Measurements from ENCODE around the gene NTSR1. TPM values are rescaled to one million over a fixed set of nuclear protein-coding genes. Genes with fewer than 3 reads are reported as not detected.

Gene NTSR1
- total and polyA plus RNA-seq, 2 of the 13 experiments (the other 11 are each of a cell fraction or from before 2014, with no cell fraction given) = 0.09 to 0.12 TPM

- TF ChIP-seq, protein P1, sequence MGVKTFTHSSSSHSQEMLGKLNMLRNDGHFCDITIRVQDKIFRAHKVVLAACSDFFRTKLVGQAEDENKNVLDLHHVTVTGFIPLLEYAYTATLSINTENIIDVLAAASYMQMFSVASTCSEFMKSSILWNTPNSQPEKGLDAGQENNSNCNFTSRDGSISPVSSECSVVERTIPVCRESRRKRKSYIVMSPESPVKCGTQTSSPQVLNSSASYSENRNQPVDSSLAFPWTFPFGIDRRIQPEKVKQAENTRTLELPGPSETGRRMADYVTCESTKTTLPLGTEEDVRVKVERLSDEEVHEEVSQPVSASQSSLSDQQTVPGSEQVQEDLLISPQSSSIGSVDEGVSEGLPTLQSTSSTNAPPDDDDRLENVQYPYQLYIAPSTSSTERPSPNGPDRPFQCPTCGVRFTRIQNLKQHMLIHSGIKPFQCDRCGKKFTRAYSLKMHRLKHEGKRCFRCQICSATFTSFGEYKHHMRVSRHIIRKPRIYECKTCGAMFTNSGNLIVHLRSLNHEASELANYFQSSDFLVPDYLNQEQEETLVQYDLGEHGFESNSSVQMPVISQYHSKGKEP (CRISPR knock-in tag; IDR thresholded peaks at IDR 0.05) = 0 out of 2 replicates have a peak, but pooled peaks have one; percentile 14
- TF ChIP-seq ZNF20 (CRISPR knock-in tag; IDR thresholded peaks at IDR 0.05) (no peak), ZNF672 (CRISPR knock-in tag; IDR thresholded peaks at IDR 0.05) (0 out of 2 replicates have a peak, but pooled peaks have one; percentile 10), ZNF280B (CRISPR knock-in tag; IDR thresholded peaks at IDR 0.05; ENCODE audit: borderline replicate concordance) (peak; percentile 28; the same call in 1 of the 2 replicates), TSC22D2 (CRISPR knock-in tag; IDR thresholded peaks at IDR 0.05; ENCODE audit: borderline replicate concordance) (0 out of 2 replicates have a peak, but pooled peaks have one; percentile 15), HOXA9 (CRISPR knock-in tag; IDR thresholded peaks at IDR 0.05; ENCODE audit: borderline replicate concordance) (0 out of 2 replicates have a peak, but pooled peaks have one; percentile 28), REPIN1 (CRISPR knock-in tag; IDR thresholded peaks at IDR 0.05; ENCODE audit: borderline replicate concordance, low read depth) (no peak), ZFY (CRISPR knock-in tag; IDR thresholded peaks at IDR 0.05) (no peak), HHEX (CRISPR knock-in tag; IDR thresholded peaks at IDR 0.05) (no peak), ZNF232 (CRISPR knock-in tag; IDR thresholded peaks at IDR 0.05; ENCODE audit: borderline replicate concordance) (no peak; the same call in 1 of the 2 replicates), PAX8 (CRISPR knock-in tag; IDR thresholded peaks at IDR 0.05; ENCODE audit: borderline replicate concordance) (peak; percentile 81; the same call in 1 of the 2 replicates), ZNF24 (IDR thresholded peaks at IDR 0.05) (no peak), BATF2 (CRISPR knock-in tag; IDR thresholded peaks at IDR 0.05) (0 out of 2 replicates have a peak, but pooled peaks have one; percentile 4), PAF1 (CRISPR knock-in tag; IDR thresholded peaks at IDR 0.05) (no peak), ZNF841 (CRISPR knock-in tag; IDR thresholded peaks at IDR 0.05; ENCODE audit: borderline replicate concordance) (0 out of 2 replicates have a peak, but pooled peaks have one; percentile 61), RARA (CRISPR knock-in tag; IDR thresholded peaks at IDR 0.05) (no peak), HOXA3 (CRISPR knock-in tag; IDR thresholded peaks at IDR 0.05) (no peak), TMF1 (CRISPR knock-in tag; IDR thresholded peaks at IDR 0.05; ENCODE audit: low read depth) (0 out of 2 replicates have a peak, but pooled peaks have one; percentile 18)
- TF ChIP-seq, protein P2, sequence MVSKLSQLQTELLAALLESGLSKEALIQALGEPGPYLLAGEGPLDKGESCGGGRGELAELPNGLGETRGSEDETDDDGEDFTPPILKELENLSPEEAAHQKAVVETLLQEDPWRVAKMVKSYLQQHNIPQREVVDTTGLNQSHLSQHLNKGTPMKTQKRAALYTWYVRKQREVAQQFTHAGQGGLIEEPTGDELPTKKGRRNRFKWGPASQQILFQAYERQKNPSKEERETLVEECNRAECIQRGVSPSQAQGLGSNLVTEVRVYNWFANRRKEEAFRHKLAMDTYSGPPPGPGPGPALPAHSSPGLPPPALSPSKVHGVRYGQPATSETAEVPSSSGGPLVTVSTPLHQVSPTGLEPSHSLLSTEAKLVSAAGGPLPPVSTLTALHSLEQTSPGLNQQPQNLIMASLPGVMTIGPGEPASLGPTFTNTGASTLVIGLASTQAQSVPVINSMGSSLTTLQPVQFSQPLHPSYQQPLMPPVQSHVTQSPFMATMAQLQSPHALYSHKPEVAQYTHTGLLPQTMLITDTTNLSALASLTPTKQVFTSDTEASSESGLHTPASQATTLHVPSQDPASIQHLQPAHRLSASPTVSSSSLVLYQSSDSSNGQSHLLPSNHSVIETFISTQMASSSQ (IDR thresholded peaks at IDR 0.05; ENCODE audit: low read depth) = no peak
- TF ChIP-seq, protein P2 (CRISPR knock-in tag; IDR thresholded peaks at IDR 0.05; ENCODE audit: borderline replicate concordance) = peak; percentile 9; the same call in 1 of the 2 replicates
- TF ChIP-seq, protein P3, sequence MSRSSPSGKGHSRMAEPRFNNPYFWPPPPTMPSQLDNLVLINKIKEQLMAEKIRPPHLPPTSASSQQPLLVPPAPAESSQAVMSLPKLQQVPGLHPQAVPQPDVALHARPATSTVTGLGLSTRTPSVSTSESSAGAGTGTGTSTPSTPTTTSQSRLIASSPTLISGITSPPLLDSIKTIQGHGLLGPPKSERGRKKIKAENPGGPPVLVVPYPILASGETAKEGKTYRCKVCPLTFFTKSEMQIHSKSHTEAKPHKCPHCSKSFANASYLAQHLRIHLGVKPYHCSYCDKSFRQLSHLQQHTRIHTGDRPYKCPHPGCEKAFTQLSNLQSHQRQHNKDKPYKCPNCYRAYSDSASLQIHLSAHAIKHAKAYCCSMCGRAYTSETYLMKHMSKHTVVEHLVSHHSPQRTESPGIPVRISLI (CRISPR knock-in tag; IDR thresholded peaks at IDR 0.05; ENCODE audit: borderline replicate concordance) = peak; percentile 18; the same call in 1 of the 2 replicates
Observed at GRCh38 chr20:62805155-62805710, 96.6 kb downstream of the NTSR1 start (continued).
